ENCODE data around the gene USP6NL.

USP6NL gene

DNA sequence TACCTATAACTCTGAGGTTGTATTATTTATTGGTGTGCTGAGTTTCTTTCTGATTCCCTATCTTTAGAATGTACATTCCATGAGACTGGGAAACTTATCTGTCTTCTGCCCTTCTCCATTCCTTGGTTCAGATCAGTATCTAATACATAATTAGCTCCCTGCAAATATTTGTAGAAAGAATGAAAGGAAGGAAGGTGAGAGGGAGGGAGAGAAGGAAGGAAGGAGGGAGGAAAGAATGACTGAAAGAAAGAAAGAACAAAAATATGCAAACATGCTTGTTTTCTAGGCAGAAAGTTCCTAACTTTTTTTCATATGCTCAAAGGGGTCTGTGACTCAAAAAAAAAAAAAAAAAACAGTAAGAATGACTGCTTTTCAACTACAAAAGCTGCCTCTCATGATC lies 3.9 kb upstream of the USP6NL start:
- no peak for DNase-seq

DNA sequence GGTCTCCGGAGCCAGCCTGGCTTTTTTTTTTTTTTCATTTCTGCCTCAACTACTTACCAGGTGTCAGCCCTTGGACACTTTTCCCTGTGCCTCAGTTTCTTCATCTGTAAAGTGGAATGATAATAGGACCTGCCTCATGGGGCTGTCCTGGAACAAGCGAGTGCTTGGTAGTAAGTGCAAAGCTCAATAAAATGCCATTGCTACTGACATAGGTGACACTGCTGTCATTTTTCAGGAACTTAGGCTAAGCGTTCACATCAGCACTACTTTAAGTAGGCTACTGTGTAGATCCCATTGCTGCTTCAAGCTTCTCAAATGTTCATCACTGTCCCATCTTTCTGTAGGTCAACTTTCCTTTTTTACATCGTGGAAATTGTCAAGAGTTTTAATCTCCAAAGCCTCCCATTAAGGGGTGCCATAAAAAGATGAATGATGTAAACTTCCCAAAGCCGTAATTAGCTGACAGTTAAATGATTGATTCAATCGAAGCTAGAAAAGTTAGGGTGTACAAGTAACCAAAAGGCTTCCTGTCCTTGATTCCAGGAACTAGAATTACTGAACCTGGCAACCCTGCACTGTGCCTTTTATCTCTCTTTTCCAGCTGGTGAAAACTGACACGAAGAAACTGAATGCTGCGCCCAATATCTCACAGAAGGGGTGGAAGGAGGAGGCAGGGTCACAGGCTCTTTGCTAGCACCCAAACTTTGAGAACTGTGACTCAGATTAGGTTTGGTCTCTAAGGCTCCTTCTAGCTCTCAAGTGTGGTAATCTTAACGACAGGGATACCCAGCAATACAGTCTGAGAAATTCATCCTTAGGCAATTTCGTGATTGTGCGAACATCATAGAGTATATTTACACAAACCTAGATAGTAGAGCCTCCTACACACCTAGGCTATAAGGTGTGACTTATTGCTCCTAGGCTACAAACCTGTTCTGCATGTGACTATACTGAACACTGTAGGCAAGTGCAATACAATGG lies 861 bp upstream of the USP6NL start:
- DNase-seq = no peak

DNA sequence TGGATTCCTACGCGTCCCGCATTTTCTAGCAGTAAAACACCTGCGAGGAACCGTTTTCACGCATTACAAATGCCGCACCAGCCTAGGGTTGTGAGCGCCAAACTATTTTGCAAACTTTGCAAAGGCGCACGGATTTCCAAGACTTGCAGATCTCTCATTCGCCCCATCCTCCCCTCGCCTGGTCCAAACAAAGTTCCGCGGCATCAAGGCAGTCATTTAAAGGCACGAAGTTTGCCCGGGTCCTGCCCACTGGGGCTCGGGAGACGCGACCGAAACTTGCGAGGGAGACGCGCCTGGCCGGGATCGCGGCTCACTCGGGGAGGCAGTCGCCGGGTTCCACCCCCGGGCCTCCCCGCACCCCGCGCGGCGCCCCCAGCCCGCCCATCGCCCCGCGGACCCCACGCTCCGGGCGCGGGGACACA lies 613 bp downstream of the USP6NL start:
- no peak for DNase-seq

DNA sequence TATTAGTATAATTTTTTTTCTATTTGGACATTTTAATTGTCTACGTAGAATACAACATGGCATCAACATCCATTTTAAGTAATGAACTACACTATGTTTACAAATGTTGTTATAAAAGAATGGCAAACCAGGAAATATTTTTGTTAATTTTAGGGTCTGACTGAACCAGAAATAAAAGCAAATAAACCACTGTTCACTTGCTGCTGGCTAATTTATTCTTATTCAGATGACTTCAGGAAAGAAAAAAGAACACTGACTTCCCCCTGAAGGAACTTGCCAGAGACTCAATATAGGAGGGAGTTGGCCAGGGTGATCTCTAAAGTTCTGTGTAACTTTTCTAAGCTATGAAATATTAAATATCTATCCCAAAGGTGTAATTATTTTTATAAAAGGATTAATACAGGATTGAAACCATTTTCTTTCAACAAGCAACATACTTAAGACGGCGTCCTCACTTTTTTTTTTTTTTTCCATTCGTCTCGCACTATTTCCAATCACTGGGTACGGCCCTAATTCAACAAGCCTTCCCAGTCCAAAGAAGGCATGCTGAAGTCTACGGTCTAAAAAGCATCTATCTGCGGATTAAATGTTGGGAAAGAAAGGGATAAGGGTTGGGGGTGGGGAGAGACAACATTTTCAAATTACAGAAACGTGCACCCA lies 1.2 kb downstream of the USP6NL start:
- no peak for DNase-seq

DNA sequence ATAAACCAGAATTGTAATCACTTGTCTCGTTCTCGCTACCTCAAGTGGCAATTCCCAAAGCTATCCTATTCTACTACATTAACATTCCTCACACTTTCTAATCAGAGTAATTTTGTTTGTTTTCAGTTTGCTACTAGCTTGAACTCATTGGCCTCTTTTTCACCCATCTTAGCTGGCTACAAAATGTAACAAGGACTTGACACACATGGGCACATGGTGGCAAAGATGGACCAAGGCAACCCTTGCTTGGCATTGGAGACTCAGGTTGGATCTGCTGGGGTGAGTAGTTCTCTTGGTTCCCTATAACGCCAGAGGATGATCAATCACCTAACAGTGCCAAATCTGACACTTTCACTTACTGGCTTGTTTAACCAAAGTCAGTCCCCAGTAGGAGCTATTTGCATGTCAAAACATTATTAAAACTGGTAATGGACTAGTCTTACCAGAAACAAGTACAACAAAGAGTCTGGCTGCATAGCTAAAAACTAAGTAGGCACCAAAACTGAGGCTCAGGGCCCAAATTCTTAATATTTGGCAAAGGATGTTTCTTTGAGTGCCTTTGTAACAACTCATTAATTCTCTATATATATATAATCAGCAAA lies 1.9 kb downstream of the USP6NL start:
- no peak for DNase-seq

DNA sequence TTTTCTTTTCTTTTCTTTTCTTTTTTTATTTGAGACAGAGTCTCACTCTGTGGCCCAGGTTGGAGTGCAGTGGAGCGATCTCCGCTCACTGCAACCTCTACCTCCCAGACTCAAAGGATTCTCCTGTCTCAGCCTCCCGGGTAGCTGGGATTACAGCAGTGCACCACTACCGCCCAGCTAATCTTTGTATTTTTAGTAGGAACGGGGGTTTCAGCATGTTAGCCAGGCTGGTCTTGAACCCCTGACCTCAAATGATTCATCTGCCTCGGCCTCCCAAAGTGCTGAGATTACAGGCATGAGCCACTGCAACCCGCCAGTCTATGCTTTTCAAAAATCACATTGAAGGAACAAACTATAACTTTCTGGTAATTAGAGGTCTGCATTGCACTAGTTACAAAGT lies 2.4 kb downstream of the USP6NL start:
- no peak for DNase-seq

DNA sequence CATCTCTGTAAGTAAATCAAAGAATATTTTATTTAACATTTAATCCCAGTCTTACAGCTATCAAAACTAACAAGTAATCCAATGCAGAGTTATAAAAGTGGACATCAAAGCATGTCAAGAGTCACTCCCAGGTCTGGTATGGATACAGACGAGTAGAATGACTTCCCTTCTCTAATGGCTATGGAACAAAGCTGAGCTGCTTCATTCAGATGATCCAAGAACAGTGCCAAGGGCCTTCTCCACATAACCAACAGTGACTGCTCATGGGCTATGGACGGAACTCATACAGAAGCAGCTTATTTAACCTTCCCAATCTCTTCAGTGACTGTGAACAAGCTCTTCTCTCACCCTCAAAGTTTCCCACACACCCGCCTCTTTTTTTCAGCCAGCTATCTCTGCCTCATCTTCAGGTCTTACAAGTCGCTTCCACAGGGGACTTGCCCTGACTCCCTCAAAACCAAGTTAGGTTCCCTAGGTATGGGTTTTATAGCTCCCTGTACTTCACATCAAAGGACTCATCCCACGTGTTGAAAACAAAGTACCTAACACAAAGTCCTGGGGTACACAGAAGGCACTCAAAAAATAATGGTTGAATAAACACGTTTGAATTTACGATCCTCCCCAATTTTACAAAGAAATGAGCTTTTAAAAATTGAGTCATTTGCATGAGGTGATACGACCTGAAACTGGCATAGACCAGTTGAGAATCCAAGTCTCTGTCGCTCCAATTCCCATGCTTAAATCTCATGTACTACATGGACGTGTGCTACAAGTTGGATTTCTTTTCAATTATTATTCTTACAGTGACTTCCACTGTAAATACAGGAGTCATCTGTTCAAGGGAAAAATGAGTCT lies 3.1 kb downstream of the USP6NL start:
- DNase-seq = no peak

DNA sequence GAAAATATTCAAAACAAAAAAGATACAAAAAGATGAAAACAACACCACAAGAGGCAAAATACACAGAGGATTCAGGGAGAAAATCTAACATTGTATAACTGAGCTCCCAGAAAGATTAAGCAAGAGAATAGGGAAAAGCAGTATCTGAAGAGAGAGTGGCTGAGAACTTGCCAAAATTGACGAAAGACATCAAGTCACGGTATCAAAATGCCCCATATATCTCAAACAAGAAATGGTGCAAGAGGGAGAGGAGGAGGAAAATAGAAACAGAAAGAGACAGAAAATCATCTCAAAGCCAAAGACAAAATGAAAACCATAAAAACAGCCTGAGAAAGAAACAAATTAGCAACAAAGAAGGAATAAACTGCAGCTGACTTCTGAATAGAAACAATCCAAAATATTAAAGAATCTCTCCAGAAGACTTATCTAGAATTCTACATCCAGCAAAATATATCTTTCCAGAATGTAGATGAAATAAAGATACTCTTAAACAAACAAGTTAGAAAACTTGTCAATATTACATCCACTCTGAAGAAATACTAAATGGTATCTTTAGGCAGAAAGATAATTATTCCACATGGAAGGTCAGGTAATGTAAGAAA lies 5.5 kb downstream of the USP6NL start:
- DNase-seq = no peak

DNA sequence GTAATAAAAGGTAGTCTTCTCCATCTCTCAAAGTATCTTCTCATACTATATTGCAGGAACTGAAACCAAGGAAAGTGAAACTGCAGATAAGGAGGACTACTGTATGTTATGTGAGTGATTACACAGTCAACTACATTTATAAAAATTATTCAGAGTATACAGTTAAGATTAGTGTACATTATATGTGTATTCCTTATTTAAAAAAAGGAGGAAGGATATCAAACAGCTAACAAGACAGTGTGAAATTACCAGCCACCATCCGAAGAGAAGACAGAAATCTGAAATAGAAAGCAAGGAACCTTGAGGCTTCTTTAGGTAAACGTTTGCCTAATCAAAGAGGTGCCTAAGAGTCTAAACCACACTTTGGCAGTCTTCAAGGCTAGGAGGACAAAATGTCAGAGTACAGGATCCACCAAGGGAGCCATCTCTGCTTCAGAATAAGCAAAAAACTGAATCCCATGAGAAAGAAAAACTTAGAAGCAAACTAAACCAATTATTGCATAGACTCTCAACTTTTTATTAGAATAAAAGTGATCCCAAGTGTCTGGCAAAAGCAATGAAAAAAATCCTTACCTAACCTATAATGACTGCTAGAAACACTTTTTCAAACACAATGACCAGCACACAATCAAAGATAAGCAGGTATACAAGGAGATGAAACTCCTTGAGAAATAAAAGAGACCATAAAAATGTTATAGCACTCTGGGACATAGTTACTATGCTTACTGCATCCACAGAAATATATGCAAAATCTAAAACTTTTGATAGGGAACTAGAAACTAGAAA lies 6.4 kb downstream of the USP6NL start:
- DNase-seq = no peak

DNA sequence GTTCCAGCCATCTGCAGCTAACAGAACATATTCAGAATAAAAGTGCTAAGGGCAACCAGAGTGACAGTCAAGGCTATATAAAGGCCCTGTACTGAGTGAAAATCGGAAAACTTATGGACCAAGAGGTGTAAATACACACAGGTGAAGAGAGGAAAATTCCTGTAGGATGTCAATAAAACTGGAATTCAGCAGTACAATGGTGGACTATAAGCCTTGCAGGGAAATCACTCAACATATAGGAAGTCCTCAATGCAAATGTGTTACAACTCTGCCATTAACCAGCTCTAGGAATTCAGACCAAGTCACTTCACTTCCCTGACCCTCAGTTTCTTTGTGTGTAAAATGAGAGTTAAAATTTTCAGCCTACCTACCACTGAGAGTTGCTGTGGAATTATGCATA lies 7.7 kb downstream of the USP6NL start:
- no peak for DNase-seq

DNA sequence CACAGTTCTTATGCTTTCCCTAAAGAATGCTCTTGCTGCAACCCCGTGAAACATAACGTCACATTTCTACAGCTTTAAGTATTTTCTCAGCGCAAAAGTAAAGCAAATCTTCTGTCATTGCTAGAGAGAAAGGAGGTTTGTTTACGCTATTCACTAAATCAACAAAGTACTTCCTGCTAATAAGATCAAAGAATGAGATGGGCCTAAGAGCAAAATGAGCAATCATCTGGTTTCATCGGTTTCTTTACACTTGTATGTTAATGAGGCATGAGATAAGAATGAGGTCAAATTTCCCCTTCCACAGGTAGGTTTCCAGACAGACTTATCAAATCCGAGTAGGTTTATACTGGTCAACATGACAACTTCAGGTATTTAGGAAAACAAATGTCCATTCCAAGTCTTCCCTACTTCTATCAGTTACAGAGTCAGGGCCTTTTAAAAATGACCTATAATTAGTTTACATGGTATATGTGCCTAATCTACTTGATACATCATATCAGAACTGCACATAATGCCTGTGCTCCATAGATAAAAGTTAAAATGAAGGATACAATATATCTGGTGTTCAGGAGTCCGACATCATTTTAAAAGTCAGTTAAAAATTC lies 8.4 kb downstream of the USP6NL start:
- DNase-seq = no peak

DNA sequence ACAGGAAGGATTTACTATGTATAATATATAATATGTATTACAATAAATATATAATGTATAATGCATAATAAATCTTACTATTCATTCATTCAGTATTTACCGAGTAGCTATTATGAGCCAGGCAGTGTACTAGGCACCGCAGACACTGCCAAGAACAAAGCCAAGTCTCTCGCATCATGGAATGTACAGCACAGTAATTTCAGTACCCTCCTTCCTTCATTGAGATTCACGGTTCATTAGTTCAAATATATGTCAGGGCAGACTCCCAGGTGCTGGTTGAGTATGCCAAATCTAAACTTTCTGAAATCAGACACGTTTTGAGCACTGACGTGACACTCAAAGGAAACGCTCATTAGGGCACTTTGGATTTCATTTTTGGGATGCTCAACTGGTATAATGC lies 9.1 kb downstream of the USP6NL start:
- DNase-seq = no peak

DNA sequence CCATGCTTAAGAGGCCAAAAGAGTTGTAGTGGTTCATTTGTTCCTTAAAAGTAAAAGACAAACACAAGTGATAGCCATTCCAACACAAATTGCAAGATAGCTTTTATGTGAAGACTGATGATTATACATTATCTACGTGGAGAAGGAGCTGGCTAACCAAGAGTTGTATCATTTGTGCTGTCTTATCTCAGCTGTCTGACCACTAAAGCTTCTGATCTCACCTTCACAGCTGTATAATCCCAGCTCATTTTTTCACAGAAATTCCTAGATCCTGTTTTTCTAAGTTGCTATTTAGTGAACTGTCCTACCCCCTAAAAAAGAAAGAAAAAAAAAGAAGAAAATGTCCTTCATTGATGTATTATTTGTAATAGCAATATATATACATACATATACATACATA lies 9.8 kb downstream of the USP6NL start:
- DNase-seq = no peak

DNA sequence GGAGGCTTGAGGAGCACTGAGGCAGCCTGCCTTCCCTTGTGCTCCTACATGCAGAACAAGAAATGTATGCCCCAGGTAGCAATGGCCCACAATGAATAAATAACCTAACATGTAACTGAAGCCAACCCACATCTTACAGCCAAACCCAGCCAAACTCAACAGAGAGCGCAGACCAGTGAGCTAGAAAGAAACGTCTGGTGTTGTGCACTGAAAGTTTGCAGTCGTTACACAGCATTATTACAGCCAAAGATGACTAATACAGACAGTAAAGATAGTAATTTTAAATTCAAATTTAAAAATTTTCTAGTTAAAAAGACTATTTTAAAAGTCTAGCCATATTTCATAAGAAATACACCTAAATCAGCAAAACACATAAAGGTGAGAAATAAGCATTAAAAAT lies 11.2 kb downstream of the USP6NL start:
- no peak for DNase-seq

DNA sequence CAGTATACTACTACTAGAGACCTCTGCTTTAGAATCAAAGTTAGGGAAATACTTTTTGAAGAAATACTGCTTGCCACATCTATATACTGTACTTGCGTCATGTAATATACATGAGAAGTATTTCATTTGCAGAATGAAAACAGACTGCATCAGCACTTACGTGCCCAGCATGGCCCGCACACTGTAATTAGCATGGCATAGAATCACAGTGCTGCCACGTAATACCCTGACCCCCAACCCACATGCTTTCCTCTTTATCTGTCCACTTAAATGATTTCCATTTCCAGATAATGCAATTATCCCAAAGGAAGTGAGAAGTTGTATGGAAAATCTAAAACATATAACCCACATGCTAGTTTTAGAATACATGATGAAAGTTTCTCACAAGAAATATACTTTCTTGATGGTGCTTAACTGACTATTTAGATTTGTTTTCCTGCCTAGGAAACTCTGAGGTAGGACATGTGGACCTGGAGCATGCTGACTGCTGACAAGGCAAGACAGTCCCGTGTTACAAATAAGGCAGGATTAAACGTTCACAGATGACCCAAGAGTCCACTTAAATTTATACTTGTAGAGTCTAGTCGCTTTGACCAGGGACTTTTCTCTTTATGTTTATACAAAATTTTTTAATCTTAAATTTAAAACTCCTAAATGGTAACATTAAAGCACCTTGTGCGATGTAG lies 12.6 kb downstream of the USP6NL start:
- no peak for DNase-seq

DNA sequence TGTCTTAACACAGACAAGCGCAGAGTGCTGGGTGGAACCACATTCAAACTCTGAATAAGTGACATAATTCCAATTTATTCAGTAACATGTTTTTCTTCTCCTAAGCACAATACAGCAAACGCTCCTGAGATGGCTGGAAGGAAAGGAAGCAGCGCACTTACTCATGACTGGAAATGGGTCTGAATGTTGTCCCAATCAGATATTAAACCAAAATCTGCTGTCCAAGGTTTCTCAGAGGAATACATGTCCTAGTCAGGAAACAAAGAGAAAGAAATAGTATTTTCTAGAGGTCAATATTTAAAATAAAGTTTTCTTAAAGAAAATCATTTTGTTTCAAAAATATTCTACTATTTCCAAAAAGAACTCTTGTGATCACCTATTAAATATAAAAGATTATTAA lies 14.0 kb downstream of the USP6NL start:
- no peak for DNase-seq

DNA sequence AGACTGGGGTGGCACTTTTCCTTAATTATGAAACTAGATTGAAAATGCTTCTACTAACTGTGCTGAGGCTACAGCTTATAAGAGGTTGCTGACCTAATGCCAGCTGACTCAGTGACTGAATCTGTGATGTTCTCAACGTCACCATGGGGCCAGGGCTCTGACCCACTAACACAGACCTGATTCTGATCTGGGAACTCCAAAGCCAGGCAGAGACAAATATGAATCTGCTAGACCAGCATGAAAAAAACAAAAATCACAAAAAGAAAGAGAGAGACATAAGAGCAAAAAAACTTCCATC lies 16.1 kb downstream of the USP6NL start:
- DNase-seq = no peak

DNA sequence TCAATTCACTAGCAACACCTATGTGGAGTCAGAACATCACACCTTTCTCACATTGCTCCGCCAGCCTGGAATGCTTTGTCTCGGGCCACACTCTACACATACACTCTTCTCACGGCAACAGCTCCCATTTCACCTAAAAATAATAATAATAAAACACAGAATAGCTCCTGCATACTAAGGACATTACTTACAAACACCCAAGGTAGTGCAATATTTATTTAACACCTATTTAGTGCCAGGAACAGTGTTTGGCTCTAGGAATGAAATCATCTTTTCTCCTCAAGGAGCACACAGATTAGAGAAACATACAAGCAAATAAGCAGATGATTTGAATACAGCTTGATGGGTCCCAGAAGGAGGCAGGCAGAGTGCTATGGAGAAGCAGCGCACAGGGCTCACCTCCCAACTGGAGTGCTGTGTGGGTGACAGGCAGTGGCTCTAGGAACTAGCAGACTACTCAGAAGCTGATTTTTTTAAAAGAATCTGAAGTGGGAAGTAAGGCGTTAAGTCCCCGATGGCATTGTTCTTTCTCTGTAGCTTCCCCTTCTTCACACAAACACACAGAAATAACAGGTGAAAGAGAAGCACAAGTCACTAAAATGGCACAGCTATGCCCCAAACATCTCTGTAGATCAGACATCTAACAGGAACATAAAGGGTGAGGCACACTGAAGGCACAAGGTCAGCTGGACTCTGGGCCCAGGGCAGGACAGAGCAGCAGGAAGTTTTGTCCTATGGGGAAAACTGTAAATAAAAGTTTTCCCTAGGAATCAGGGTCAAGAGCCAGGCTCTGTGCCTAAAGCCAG lies 16.7 kb downstream of the USP6NL start:
- DNase-seq = no peak

DNA sequence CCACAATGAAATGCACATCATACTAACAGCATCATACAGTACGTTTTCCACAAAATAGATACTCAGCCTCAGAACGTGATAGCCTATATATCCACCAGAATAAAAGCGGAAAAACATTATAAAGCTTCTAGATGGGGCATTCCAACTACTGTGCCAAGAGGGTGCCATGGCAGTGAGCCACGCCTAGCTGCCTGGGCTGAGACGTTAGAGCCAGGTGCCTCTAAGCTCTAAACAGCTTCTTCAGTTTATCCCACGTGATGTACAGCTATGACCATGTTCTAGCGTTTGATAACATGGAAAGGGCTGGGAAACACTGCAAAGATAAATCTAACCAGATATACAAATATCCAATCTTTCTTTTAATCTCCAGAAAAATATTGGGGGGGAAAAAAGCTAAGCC lies 17.8 kb downstream of the USP6NL start:
- DNase-seq = no peak

DNA sequence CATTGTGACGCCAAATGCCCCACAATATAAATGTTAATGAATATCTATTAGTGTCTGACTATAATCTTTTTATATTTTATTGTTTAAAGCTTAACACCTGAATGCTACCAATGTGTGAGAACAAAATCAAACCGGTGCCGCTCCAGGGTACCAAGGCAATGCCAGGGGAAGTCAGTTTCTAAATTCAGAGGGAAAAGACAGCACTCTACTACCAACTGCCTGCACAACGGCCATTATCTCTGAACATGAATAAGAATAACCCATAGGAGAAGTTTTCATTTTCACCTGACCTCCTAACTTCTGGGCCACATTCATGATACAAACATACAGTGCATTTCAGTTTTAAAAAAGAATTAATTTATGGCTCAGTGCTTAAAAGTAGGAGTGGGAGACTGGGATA lies 21.7 kb downstream of the USP6NL start:
- DNase-seq = no peak

All from NCI-H2171 treated with DMSO at 0.1 percent for 48 hours (cell line).